ENCODE data around the gene KPNA5.
"Not testable (repeated sequence)": the region's sequence is repeated elsewhere in the genome, so short reads cannot be mapped to it uniquely, and the experiment has no call there.

KPNA5 gene

GRCh38 chr6:116730513-116730912, 49.5 kb downstream of the KPNA5 start:
- no peak overlapping the region for H3K4me3 ChIP-seq (ENCODE audit: low read depth, low read length)
- no peak for DNase-seq (ENCODE audit: low read depth)
- in situ Hi-C loops (cut with HindIII; ENCODE audit: low sequenced_read_pairs): no loop called here
- TF ChIP-seq, protein P1, sequence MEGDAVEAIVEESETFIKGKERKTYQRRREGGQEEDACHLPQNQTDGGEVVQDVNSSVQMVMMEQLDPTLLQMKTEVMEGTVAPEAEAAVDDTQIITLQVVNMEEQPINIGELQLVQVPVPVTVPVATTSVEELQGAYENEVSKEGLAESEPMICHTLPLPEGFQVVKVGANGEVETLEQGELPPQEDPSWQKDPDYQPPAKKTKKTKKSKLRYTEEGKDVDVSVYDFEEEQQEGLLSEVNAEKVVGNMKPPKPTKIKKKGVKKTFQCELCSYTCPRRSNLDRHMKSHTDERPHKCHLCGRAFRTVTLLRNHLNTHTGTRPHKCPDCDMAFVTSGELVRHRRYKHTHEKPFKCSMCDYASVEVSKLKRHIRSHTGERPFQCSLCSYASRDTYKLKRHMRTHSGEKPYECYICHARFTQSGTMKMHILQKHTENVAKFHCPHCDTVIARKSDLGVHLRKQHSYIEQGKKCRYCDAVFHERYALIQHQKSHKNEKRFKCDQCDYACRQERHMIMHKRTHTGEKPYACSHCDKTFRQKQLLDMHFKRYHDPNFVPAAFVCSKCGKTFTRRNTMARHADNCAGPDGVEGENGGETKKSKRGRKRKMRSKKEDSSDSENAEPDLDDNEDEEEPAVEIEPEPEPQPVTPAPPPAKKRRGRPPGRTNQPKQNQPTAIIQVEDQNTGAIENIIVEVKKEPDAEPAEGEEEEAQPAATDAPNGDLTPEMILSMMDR (IDR thresholded peaks at IDR 0.05; ENCODE audit: low read depth, low read length, missing control alignments): no peak

GRCh38 chr6:116737004-116737403, 56.0 kb downstream of the KPNA5 start:
- in situ Hi-C loops (cut with HindIII; ENCODE audit: low sequenced_read_pairs): no loop called here
- TF ChIP-seq, protein P1 (IDR thresholded peaks at IDR 0.05; ENCODE audit: low read depth, low read length, missing control alignments): no peak
- H3K4me3 ChIP-seq (ENCODE audit: low read depth, low read length): no peak overlapping the region
- DNase-seq (ENCODE audit: low read depth): no peak

- DNase-seq (ENCODE audit: low read depth); H3K4me3 ChIP-seq (ENCODE audit: low read depth, low read length); in situ Hi-C loops (cut with HindIII; ENCODE audit: low sequenced_read_pairs): not testable (repeated sequence)
Observed at GRCh38 chr6:116740486-116740885, 59.5 kb downstream of the KPNA5 start.

DNA sequence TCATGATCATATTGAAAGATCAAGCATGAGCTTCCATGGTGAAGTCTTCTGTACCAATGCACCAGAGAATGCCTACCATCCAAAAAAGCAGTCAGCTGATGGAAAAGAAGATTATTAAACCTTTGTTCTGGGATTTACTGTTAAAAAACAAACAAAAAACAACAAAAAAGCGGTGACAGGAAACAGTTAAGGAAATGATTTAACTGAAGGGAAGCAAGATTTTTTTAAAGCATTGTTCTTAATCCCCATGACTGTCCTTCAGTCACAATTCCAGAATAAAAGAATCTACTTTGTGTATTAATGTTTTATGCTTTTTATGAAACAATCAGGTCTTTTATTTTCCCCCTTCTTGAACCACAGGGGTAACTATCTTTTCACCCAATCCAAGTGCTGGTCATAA, 60.6 kb downstream of the KPNA5 start:
- TF ChIP-seq, protein P1 (IDR thresholded peaks at IDR 0.05; ENCODE audit: low read depth, low read length, missing control alignments): no peak
- in situ Hi-C loops (cut with HindIII; ENCODE audit: low sequenced_read_pairs): no loop called here
- no peak for DNase-seq (ENCODE audit: low read depth)
- H3K4me3 ChIP-seq (ENCODE audit: low read depth, low read length): no peak overlapping the region

DNA sequence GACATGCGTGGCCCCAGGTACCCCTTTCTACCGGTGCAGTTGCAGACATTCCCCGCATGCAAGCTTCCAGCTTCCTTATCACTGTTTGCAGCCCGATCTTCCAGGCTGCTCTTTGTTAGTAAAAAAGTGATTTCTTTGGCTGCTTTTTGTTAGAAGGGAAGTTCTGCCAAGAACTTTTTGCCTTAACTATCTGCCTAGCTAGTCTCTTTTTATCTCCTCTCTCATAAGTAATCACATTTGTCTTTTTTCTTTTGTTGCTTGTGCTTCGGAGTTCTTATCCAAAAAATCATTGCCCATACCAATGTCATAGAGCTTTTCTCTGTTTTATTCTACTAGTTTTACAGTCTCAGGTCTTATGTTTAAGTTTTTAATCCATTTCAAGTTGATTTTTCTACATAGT, 64.2 kb downstream of the KPNA5 start:
- H3K4me3 ChIP-seq (ENCODE audit: low read depth, low read length): no peak overlapping the region
- TF ChIP-seq, protein P1 (IDR thresholded peaks at IDR 0.05; ENCODE audit: low read depth, low read length, missing control alignments): no peak
- in situ Hi-C loops (cut with HindIII; ENCODE audit: low sequenced_read_pairs): no loop called here
- no peak for DNase-seq (ENCODE audit: low read depth)

DNA sequence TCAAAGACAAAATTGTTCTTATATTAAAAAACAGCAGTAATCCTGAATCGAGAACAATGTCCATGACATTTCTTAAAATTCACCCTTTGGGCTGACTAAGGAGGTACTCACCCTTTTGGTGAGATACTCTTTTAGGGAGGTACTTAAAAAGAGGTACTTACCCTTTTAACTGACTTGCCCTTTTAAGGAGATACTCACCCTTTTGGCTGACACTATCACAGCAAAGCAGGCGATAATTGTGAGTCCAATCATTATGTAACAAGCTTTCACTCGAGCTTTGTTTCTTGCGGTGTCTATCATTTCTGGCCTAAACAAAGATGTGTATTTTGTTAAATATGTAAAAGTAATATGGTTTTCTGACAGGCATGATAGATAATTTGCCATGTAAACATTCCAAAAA, 80.8 kb downstream of the KPNA5 start:
- in situ Hi-C loops (cut with HindIII; ENCODE audit: low sequenced_read_pairs): no loop called here
- DNase-seq (ENCODE audit: low read depth): no peak
- TF ChIP-seq, protein P1 (IDR thresholded peaks at IDR 0.05; ENCODE audit: low read depth, low read length, missing control alignments): no peak
- no peak overlapping the region for H3K4me3 ChIP-seq (ENCODE audit: low read depth, low read length)

DNA sequence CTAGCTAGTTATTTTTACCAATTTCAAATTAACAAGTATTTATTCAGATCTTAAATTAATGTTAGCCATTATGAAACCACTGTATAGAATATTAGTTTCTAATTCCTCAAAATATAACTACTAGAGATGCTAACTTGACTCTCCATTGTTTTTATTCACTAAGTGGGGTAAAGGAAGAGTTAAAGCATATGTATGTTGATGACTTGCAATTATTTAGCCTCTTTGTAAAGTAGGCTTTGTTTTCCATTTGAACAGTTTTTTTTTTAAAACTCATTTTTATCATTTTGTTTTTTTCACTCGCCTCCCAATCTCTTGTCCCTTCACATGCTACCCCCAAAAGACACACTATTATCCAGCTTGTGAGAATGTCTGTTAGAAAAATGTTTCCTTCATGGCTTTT, 81.2 kb downstream of the KPNA5 start:
- in situ Hi-C loops (cut with HindIII; ENCODE audit: low sequenced_read_pairs): no loop called here
- H3K4me3 ChIP-seq (ENCODE audit: low read depth, low read length): no peak overlapping the region
- TF ChIP-seq, protein P1 (IDR thresholded peaks at IDR 0.05; ENCODE audit: low read depth, low read length, missing control alignments): no peak
- DNase-seq (ENCODE audit: low read depth): no peak

Data from astrocyte of the cerebellum (primary cell).